ENCODE data around the gene GADD45G.
A peak's percentile ranks its signal among the peaks of the same experiment; 100 is the strongest.

GADD45G gene

DNA sequence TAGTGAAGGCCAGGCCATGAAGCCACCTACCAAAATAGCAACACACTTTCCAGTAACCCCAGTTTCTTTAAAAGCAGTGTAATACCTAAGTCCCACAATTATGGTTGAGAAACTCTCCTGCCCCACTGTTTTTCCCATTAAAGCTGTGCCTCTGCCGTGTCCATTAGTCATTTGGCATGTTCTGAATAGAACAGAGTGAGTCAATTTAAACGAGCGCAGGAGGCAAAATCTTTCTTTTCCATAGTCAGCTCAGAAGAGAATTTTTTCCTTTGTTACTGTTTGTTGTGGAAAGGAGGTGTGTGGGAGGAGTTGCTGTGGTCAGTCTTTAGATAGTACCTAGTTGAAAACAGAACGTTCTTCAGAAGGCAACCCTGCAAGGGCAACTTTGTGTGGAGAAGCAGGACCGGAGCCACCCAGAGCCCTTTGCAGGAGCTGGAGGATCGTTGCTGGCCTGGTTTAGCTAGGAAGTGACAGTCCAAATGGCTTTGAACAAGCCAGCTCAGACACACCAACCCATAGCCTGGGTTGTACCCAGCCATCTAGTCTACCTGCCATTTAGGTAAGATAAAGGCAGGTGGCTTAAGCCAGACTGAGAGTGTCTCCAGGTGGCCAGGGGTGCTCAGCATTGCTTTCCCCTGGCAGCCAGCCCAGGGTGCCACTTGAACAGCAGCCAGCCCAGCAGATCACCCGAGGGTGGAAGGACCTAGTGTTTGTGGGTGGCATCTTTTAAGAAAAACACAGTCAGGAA, 30.4 kb downstream of the GADD45G start:
- TF ChIP-seq GATA3 (IDR thresholded peaks at IDR 0.05; ENCODE audit: low read depth, low read length) (no peak), GATA2 (IDR thresholded peaks at IDR 0.05; ENCODE audit: low read depth, low read length) (no peak)

GRCh38 chr9:89635816-89636215, 31.0 kb downstream of the GADD45G start:
- TF ChIP-seq GATA3 (IDR thresholded peaks at IDR 0.05; ENCODE audit: low read depth, low read length) (no peak), GATA2 (IDR thresholded peaks at IDR 0.05; ENCODE audit: low read depth, low read length) (no peak)

GRCh38 chr9:89637787-89638186, 33.0 kb downstream of the GADD45G start:
- no peak for TF ChIP-seq GATA2 (IDR thresholded peaks at IDR 0.05; ENCODE audit: low read depth, low read length)
- TF ChIP-seq GATA3 (IDR thresholded peaks at IDR 0.05; ENCODE audit: low read depth, low read length) = no peak

GRCh38 chr9:89638359-89638758, 33.5 kb downstream of the GADD45G start:
- TF ChIP-seq GATA3 (IDR thresholded peaks at IDR 0.05; ENCODE audit: low read depth, low read length) (no peak), GATA2 (IDR thresholded peaks at IDR 0.05; ENCODE audit: low read depth, low read length) (no peak)

DNA sequence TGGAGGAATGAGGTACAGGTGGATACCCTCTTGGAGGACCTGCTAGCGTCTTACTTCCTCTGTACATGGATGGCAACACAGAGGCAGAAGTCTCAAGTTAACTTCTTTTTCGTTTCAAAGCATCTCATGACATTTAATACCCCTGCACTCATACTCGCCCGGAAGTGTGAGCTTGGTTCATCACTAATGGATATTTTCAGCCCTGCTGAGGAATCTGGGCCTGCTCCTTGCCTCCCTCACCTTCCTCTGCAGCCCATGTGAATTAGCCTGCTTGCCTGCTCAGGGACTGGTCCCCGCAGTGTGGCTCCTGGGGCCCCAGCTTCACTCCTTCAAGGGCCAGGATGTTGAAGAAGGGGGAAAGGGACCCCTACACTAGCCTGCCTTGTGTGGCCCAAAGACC, 34.1 kb downstream of the GADD45G start:
- TF ChIP-seq GATA3 (IDR thresholded peaks at IDR 0.05; ENCODE audit: low read depth, low read length) = no peak
- TF ChIP-seq GATA2 (IDR thresholded peaks at IDR 0.05; ENCODE audit: low read depth, low read length) = no peak

DNA sequence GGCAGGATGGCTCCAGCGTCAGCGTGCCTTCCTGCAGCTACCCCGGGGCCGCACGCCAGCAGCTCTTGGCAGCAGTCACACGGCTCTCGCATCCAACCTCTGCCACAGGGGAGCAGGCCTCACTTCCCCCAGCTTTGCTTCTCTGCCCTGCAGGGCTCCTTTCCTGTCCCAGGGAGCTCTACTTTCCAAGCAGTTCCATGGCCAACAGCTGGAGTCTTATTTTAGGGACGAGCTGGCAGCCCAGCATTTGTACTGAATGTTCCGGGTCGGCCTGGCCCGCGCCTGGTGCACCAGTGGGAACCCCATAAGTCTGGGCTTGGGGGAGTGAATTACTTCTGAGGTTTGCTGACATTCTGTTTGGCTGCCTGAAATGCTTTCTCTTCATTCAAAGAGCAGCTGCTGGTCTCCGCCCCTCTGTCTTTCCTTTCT, 34.6 kb downstream of the GADD45G start:
- TF ChIP-seq GATA3 (IDR thresholded peaks at IDR 0.05; ENCODE audit: low read depth, low read length) (no peak), GATA2 (IDR thresholded peaks at IDR 0.05; ENCODE audit: low read depth, low read length) (no peak)

DNA sequence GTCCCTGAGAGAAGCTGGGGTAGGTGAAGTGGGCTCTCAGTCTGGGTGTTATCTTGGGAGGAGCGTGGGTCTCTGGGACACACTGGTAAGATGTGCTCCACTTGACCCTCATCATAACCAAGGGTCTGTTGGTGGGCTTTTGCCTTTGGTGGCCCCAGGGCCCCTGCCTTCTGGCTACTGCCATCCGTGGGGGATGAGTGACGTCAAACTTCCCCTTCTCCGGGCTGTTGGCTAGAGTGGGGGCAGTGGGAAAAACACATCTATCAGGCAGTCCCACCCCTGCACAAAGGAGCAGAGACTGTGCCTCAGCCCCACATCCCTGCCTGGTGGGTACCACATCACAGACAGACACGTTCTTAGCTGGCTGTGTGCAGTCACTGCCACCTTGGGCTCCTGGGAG, 35.1 kb downstream of the GADD45G start:
- TF ChIP-seq GATA2 (IDR thresholded peaks at IDR 0.05; ENCODE audit: low read depth, low read length) = no peak
- no peak for TF ChIP-seq GATA3 (IDR thresholded peaks at IDR 0.05; ENCODE audit: low read depth, low read length)

GRCh38 chr9:89640361-89640760, 35.5 kb downstream of the GADD45G start:
- no peak for TF ChIP-seq GATA3 (IDR thresholded peaks at IDR 0.05; ENCODE audit: low read depth, low read length)
- TF ChIP-seq GATA2 (IDR thresholded peaks at IDR 0.05; ENCODE audit: low read depth, low read length) = no peak

DNA sequence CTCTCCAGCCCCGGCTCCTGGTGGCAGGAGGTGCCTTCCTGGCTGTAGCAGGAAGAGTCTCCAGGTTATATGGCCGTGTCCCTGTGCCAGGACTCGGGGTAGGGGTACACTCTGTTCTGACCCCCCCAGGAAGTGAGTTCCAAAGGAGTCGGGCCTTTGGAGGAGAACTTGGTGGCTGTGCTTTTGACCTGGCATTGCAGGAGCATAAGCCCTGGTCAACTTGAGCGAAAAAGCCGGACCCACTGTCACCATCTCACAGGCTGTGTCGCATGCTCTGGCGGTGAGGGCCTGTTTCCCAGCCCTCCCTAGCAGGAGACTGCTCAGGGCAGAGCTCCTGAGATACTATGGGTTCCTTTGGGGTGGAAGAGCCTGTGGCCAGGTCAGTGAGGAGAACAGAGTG, 36.0 kb downstream of the GADD45G start:
- TF ChIP-seq GATA3 (IDR thresholded peaks at IDR 0.05; ENCODE audit: low read depth, low read length) = no peak

GRCh38 chr9:89641980-89642379, 37.2 kb downstream of the GADD45G start:
- TF ChIP-seq GATA3 (IDR thresholded peaks at IDR 0.05; ENCODE audit: low read depth, low read length) = no peak
- TF ChIP-seq GATA2 (IDR thresholded peaks at IDR 0.05; ENCODE audit: low read depth, low read length) = peak; percentile 46; the same call in 1 of the 2 replicates

GRCh38 chr9:89642789-89643188, 38.0 kb downstream of the GADD45G start:
- TF ChIP-seq GATA2 (IDR thresholded peaks at IDR 0.05; ENCODE audit: low read depth, low read length) (no peak), GATA3 (IDR thresholded peaks at IDR 0.05; ENCODE audit: low read depth, low read length) (no peak)

DNA sequence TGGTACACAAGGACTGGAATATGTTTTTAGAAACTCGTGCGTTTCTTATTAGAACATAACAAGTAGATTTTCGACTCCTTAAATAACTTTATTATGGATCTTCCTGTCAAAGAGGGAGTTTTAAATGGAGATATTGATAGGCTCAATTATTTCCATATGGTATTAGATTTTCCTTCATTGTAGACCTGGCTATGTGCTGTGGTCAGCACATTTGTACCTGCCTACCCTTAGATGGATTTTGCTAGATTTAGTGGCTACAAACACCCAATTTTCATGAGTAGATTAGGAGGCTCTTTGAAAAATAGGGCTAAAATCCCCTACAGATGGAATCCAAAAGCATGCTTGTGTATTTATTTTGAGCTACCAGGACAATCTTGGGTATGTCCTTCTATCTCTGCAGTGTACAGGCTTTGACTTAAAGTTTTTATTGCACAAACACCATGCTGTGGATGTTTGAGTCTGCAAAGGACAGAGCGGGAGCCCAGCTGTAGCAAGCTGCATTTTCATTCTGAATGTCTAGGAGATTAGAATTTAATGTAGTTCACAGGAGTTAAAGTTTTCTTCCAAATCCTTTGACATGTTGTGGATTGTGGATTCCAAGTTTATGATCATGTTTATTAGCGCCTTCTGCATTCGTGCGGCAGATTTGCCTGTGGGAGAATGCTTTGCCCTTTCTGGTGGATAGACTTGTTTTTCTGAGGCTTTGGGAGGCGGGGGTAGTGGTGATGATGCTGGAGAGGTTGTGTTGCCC, 41.6 kb downstream of the GADD45G start:
- TF ChIP-seq GATA2 (IDR thresholded peaks at IDR 0.05; ENCODE audit: low read depth, low read length) = no peak
- TF ChIP-seq GATA3 (IDR thresholded peaks at IDR 0.05; ENCODE audit: low read depth, low read length) = no peak

DNA sequence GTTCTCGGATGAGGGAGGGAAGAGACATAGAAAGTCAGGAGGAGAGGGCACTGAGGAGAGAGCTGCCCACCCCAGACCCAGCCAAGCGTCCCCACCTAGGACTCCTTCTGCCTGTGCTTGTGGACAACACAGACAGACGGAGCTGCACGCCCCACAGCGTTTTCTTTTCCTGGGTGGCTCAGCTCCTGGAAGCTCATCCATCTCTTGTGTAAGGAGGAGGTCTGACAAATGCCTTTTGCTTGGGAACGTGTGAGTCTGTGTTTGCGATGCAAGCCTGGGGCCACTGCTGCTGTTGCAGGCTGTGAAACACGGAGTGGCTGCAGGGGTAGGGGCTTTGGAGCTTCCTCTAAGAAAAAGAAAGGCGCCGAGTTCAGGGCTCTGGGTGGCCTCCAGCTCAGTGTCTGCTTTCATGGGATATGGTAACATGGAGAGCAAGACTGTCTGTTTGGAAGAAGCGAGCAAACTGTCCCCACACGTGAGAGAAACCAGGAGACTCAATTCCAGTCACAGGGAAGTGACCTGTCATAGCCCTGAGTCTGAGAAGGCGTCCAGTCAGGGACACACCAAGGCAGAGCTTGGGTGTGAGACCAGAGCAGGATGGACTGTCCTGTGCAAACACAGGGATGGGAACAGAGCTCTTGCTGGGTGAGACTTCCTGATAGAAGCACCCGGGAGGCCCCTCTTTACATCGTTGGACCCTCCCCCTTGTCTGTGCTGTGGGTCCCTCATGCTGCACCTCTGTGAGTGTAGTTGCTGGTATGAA, 42.7 kb downstream of the GADD45G start:
- TF ChIP-seq GATA2 (IDR thresholded peaks at IDR 0.05; ENCODE audit: low read depth, low read length) (no peak), GATA3 (IDR thresholded peaks at IDR 0.05; ENCODE audit: low read depth, low read length) (no peak)

DNA sequence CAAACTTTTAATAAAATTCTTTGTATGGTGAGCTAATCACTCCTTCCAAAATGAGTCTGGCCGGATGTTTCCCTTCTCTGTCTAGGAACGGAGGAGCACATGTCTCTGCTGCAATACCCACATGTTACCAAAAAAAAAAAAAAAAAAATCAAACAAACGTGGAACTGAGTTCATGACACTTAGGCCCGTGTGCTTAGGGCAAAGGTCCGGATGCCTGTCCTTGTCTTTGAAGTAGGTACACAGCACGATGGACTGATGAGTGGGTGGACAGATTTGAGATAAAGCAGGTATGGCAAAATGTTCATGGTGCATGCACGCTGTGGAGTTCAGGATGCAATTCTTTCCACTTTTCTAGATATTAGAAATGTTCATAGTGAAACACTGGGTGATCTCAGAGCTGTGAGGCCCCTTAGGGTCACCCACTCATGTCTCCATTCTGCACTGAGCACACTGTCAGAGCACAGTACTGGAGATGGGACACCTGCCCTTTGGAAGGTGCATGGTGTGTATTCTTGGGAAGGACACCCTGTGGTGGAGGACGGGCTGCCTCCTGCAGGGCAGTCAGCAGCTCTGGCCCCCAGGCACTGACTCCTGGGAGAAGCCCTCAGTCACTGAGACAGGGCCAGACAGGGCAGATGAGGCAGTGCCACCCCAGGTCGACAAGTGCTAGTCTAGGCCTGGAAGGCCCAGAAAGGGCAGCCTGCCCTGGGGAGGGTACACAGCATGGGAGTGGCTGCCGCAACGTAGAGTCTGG, 43.6 kb downstream of the GADD45G start:
- no peak for TF ChIP-seq GATA2 (IDR thresholded peaks at IDR 0.05; ENCODE audit: low read depth, low read length)
- TF ChIP-seq GATA3 (IDR thresholded peaks at IDR 0.05; ENCODE audit: low read depth, low read length) = no peak
